H9 (cell line): ENCODE results near the gene CBFA2T2. TPM values are rescaled to one million over a fixed set of nuclear protein-coding genes. Genes with fewer than 3 reads are reported as not detected.

Experiments
- DNase-seq: peaks from one replicate; pipeline ENCODE4 v3.0.0-alpha.2; 2017
- H2AFZ ChIP-seq: one replicate; pipeline ENCODE4 v1.6.1; 2013; ENCODE audit warnings: mild to moderate bottlenecking, low read length, control low read depth, moderate library complexity
- H2AK5ac ChIP-seq: 2 replicates; pipeline ENCODE4 v1.6.1; 2013; ENCODE audit warnings: low read length, control low read depth, mixed read lengths; ENCODE audit not compliant: insufficient read length
- H2BK120ac ChIP-seq: one replicate; pipeline ENCODE4 v1.6.1; 2013; ENCODE audit warnings: low read depth, mild to moderate bottlenecking, low read length, control low read depth, inconsistent platforms; ENCODE audit not compliant: poor library complexity, severe bottlenecking
- H2BK12ac ChIP-seq: 2 replicates; pipeline ENCODE4 v1.6.1; 2013; ENCODE audit warnings: low read length, control low read depth, mixed read lengths, low read depth; ENCODE audit not compliant: insufficient read length
- H2BK15ac ChIP-seq: 2 replicates; pipeline ENCODE4 v1.6.1; 2013; ENCODE audit warnings: low read depth, low read length, control low read depth
- H2BK20ac ChIP-seq: one replicate; pipeline ENCODE4 v1.6.1; 2013; ENCODE audit warnings: low read depth, mild to moderate bottlenecking, low read length, control low read depth, inconsistent platforms; ENCODE audit not compliant: poor library complexity, severe bottlenecking
- H2BK5ac ChIP-seq: 2 replicates; pipeline ENCODE4 v1.6.1; 2013; ENCODE audit warnings: low read length, control low read depth, mixed read lengths; ENCODE audit not compliant: insufficient read length
- H3K14ac ChIP-seq: 2 replicates; pipeline ENCODE4 v1.6.1; 2013; ENCODE audit warnings: low read length, control low read depth; ENCODE audit not compliant: insufficient read depth
- H3K18ac ChIP-seq: 2 replicates; pipeline ENCODE4 v1.6.1; 2013; ENCODE audit warnings: low read depth, mild to moderate bottlenecking, mixed read lengths, low read length, control low read depth; ENCODE audit not compliant: insufficient read length
- H3K23ac ChIP-seq: 2 replicates; pipeline ENCODE4 v1.6.1; 2013; ENCODE audit warnings: low read length, control low read depth, mixed read lengths, low read depth; ENCODE audit not compliant: insufficient read length
- H3K23me2 ChIP-seq: 2 replicates; pipeline ENCODE4 v1.6.1; 2013; ENCODE audit warnings: low read depth, mild to moderate bottlenecking, mixed read lengths, low read length, control low read depth; ENCODE audit not compliant: insufficient read length, poor library complexity, severe bottlenecking
- H3K27ac ChIP-seq: 2 replicates; pipeline ENCODE4 v1.5.1; 2013; ENCODE audit warnings: low read length, control low read depth, mixed read lengths, low read depth; ENCODE audit not compliant: insufficient read length
- H3K27me3 ChIP-seq: 2 replicates; pipeline ENCODE4 v1.6.1; 2013; ENCODE audit warnings: low read length, control low read depth, inconsistent platforms; ENCODE audit not compliant: insufficient read depth
- H3K4ac ChIP-seq: 2 replicates; pipeline ENCODE4 v1.6.1; 2013; ENCODE audit warnings: low read depth, mild to moderate bottlenecking, control low read depth, inconsistent platforms, low read length, moderate library complexity
- H3K4me1 ChIP-seq: 2 replicates; pipeline ENCODE4 v1.6.1; 2013; ENCODE audit warnings: low read length, control low read depth, inconsistent platforms; ENCODE audit not compliant: insufficient read depth
- H3K4me2 ChIP-seq: 2 replicates; pipeline ENCODE4 v1.6.1; 2013; ENCODE audit warnings: low read length, control low read depth, mixed read lengths; ENCODE audit not compliant: insufficient read length, insufficient read depth
- H3K56ac ChIP-seq: 2 replicates; pipeline ENCODE4 v1.6.1; 2013; ENCODE audit warnings: low read depth, mild to moderate bottlenecking, mixed read lengths, low read length, control low read depth; ENCODE audit not compliant: insufficient read length
- H3K79me1 ChIP-seq: 2 replicates; pipeline ENCODE4 v1.6.1; 2013; ENCODE audit warnings: low read depth, mild to moderate bottlenecking, moderate library complexity, low read length, control low read depth, inconsistent platforms; ENCODE audit not compliant: insufficient read depth, poor library complexity, severe bottlenecking
- H3K79me2 ChIP-seq: 2 replicates; pipeline ENCODE4 v1.6.1; 2013; ENCODE audit warnings: low read length, control low read depth, inconsistent platforms; ENCODE audit not compliant: insufficient read depth
- H3K9ac ChIP-seq: 2 replicates; pipeline ENCODE4 v1.6.1; 2013; ENCODE audit warnings: low read length, control low read depth, mixed read lengths; ENCODE audit not compliant: insufficient read length; ENCODE audit errors: extremely low read depth
- H3K9me3 ChIP-seq: one replicate; pipeline ENCODE4 v1.6.1; 2013; ENCODE audit warnings: low read depth, low read length, inconsistent platforms; ENCODE audit not compliant: control insufficient read depth
- H3T11ph ChIP-seq: one replicate; pipeline ENCODE4 v1.6.1; 2013; ENCODE audit warnings: mild to moderate bottlenecking, low read length, control low read depth, inconsistent platforms
- H4K20me1 ChIP-seq: one replicate; pipeline ENCODE4 v1.6.1; 2013; ENCODE audit not compliant: control insufficient read depth, insufficient read length, insufficient read depth
- H4K5ac ChIP-seq: 2 replicates; pipeline ENCODE4 v1.6.1; 2013; ENCODE audit warnings: low read depth, mild to moderate bottlenecking, mixed read lengths, low read length, control low read depth; ENCODE audit not compliant: insufficient read length
- H4K8ac ChIP-seq: replicated peaks from 2 replicates; pipeline ENCODE4 v1.6.1; 2013; ENCODE audit warnings: low read length, control low read depth, mixed read lengths, low read depth; ENCODE audit not compliant: insufficient read length
- H4K91ac ChIP-seq: 2 replicates; pipeline ENCODE4 v1.6.1; 2013; ENCODE audit warnings: low read depth, mild to moderate bottlenecking, moderate library complexity, mixed read lengths, low read length, control low read depth; ENCODE audit not compliant: insufficient read length
- H3K27ac Mint-ChIP-seq, 3 experiments: 2 replicates in 2 of 3; 3 replicates in 1 of 3; pipeline ENCODE4 v1.8.0; 2020 to 2021; ENCODE audit warnings: mixed read lengths in 3 of 3, mild to moderate bottlenecking in 1 of 3, moderate library complexity in 1 of 3
- H3K27me3 Mint-ChIP-seq: 2 replicates; pipeline ENCODE4 v1.8.0; 2021; ENCODE audit warnings: low read depth, mild to moderate bottlenecking, moderate library complexity, mixed read lengths
- H3K36me3 Mint-ChIP-seq, 3 experiments: 2 replicates in 2 of 3; 3 replicates in 1 of 3; pipeline ENCODE4 v1.8.0; 2020 to 2021; ENCODE audit warnings: low read depth in 3 of 3, mixed read lengths in 3 of 3; ENCODE audit not compliant: insufficient read depth in 1 of 3
- H3K4me1 Mint-ChIP-seq, 2 experiments: 2 replicates each; pipeline ENCODE4 v1.8.0; 2020; ENCODE audit warnings: mixed read lengths in 2 of 2
- H3K4me3 Mint-ChIP-seq, 2 experiments: 2 replicates in 1 of 2; 3 replicates in 1 of 2; pipeline ENCODE4 v1.8.0; 2020 to 2021; ENCODE audit warnings: mild to moderate bottlenecking in 2 of 2, mixed read lengths in 2 of 2, moderate library complexity in 1 of 2
- H3K9me3 Mint-ChIP-seq, 2 experiments: 2 replicates in 1 of 2; 3 replicates in 1 of 2; pipeline ENCODE4 v1.8.0; 2020; ENCODE audit warnings: mild to moderate bottlenecking in 2 of 2, mixed read lengths in 2 of 2, moderate library complexity in 1 of 2
- WGBS: extraction: QIAGEN DNeasy Blood & Tissue Kit; methylation state at CpG from one replicate; pipeline ENCODE4 v1.1.7; 2013; ENCODE audit warnings: missing lambda C conversion rate, low lambda C conversion rate, mixed read lengths; ENCODE audit not compliant: insufficient read length; ENCODE audit errors: extremely low coverage; 5-methylcytosine and 5-hydroxymethylcytosine counted together
- total RNA-seq: library from RNA; stranded (reverse); gene quantifications from 2 replicates; pipeline ENCODE4 v1.2.1, GENCODE V29; 2021
- TF ChIP-seq, protein P1 (sequence below): fragments of 200-600 bp; sonication (generic); conservative IDR thresholded peaks from 3 replicates; pipeline ENCODE4 v1.8.0; 2021; ENCODE audit warnings: antibody characterized with exemption, mild to moderate bottlenecking

The CBFA2T2 gene
- total RNA-seq, 1 experiment from 2014 or later: 11.2 TPM

DNA sequence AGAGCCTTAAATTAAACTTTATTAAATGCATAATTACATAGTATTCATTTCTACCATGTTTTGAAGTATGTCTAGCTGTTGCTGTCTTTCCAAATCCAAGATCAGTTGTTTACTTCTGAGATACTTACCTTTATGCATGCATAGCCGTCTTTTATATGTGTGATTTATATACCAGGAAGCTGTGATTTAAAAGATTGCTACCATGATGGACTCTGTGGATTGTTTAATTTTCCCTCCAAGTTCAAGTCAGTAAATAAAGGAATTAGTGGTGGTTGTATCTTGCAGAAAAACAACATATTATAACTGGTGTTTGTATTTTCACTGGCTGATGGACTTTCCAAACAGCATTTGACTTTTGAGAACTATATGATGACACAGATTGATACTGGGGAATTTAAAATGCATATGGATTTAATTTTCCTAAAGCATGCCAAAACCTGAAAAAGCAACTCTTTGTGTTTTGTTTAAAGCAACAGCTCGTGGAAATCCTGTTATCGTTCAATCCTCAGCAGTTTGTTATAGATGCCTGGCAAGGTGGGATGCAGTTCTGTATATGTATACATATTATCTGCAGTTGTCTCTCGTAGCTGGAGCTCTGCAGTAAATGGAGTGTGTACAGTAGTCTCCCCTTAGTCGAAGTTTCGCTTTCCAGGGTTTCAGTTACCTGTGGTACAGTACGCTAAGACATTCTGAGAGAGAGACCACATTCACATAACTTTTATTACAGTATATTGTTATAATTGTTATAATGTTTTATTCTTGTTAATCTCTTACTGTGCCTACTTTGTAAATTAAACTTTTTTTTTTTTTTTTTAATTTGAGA is 77.1 kb downstream of the CBFA2T2 start:
- no peaks in the 10 kb centered on the region for H4K20me1 ChIP-seq
- no peaks in the 10 kb centered on the region for H3K23me2 ChIP-seq
- H4K5ac ChIP-seq: no peak overlapping the region
- no peak overlapping the region for H4K91ac ChIP-seq
- no peak overlapping the region for H3K4ac ChIP-seq
- TF ChIP-seq, protein P1, sequence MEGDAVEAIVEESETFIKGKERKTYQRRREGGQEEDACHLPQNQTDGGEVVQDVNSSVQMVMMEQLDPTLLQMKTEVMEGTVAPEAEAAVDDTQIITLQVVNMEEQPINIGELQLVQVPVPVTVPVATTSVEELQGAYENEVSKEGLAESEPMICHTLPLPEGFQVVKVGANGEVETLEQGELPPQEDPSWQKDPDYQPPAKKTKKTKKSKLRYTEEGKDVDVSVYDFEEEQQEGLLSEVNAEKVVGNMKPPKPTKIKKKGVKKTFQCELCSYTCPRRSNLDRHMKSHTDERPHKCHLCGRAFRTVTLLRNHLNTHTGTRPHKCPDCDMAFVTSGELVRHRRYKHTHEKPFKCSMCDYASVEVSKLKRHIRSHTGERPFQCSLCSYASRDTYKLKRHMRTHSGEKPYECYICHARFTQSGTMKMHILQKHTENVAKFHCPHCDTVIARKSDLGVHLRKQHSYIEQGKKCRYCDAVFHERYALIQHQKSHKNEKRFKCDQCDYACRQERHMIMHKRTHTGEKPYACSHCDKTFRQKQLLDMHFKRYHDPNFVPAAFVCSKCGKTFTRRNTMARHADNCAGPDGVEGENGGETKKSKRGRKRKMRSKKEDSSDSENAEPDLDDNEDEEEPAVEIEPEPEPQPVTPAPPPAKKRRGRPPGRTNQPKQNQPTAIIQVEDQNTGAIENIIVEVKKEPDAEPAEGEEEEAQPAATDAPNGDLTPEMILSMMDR: no peak
- no peaks in the 10 kb centered on the region for H3K79me2 ChIP-seq
- H3K79me1 ChIP-seq: no peaks in the 10 kb centered on the region
- no peak overlapping the region for H2AFZ ChIP-seq
- no peak overlapping the region for H2BK12ac ChIP-seq
- H3K27me3 Mint-ChIP-seq: peaks cover 43% of the 10 kb centered on the region
- no peak overlapping the region for H3K4me3 Mint-ChIP-seq
- no peak overlapping the region for H2BK15ac ChIP-seq
- H3K27me3 ChIP-seq: peaks cover 3% of the 10 kb centered on the region; the same call in 1 of the 2 replicates
- H3K18ac ChIP-seq: no peak overlapping the region
- H4K8ac ChIP-seq: no peak overlapping the region
- H3K4me1 Mint-ChIP-seq: peaks cover 43 to 47% of the 10 kb centered on the region in 2 experiments
- no peaks in the 10 kb centered on the region for H3K9me3 Mint-ChIP-seq
- no CpG with 5 or more reads among the region's 7 CpGs for WGBS
- no peak overlapping the region for H3K4me2 ChIP-seq
- no peak overlapping the region for H3K27ac Mint-ChIP-seq
- DNase-seq: no peak
- no peak overlapping the region for H3K9ac ChIP-seq
- H2BK5ac ChIP-seq: no peak overlapping the region
- H2AK5ac ChIP-seq: no peak overlapping the region
- H3K14ac ChIP-seq: no peak overlapping the region
- H3K23ac ChIP-seq: no peak overlapping the region
- no peak overlapping the region for H2BK20ac ChIP-seq
- no peaks in the 10 kb centered on the region for H3K36me3 Mint-ChIP-seq
- no peaks in the 10 kb centered on the region; the same call in 1 of the 2 replicates for H3K4me1 ChIP-seq
- no peak overlapping the region for H3K56ac ChIP-seq
- H3K9me3 ChIP-seq: no peaks in the 10 kb centered on the region
- H3T11ph ChIP-seq: no peak overlapping the region
- no peak overlapping the region for H2BK120ac ChIP-seq
- H3K27ac ChIP-seq: no peak overlapping the region
